Bronchial epithelial cell (primary cell): ENCODE results near the gene ENDOV. TPM values are rescaled to one million over a fixed set of nuclear protein-coding genes. Genes with fewer than 3 reads are reported as not detected.

Experiments
- DNase-seq: peaks from one replicate; pipeline ENCODE4 v3.0.0-alpha.2; 2010; ENCODE audit warnings: low read depth
- FAIRE-seq: peaks from 2 replicates; lab custom pipeline; 2011; peaks lifted over from hg19 to GRCh38; lab: Jason Lieb, UNC
- H3K27me3 ChIP-seq: 2 replicates; pipeline ENCODE4 v1.5.1; 2011; ENCODE audit warnings: low read length; ENCODE audit not compliant: control insufficient read depth, insufficient read depth
- H3K36me3 ChIP-seq: 2 replicates; pipeline ENCODE4 v1.5.1; 2011; ENCODE audit warnings: low read length; ENCODE audit not compliant: control insufficient read depth, insufficient read depth
- H3K4me3 ChIP-seq: 2 replicates; pipeline ENCODE4 v1.5.1; 2011; ENCODE audit warnings: mild to moderate bottlenecking, low read depth, low read length, control low read depth
- total RNA-seq: library from RNA; depleted of rRNA; stranded (reverse); fragments of >200 nt; gene quantifications from 2 replicates; pipeline ENCODE4 v1.2.1, GENCODE V29; 2014
- TF ChIP-seq, protein P1 (sequence below): IDR thresholded peaks from 2 replicates; pipeline ENCODE4 v1.5.1; 2011; ENCODE audit warnings: mild to moderate bottlenecking, moderate library complexity, low read length, control low read depth, inconsistent platforms; ENCODE audit not compliant: insufficient read depth, severe bottlenecking

ENDOV gene
- total RNA-seq, 1 donor from 2014 or later: 19.5 TPM

DNA sequence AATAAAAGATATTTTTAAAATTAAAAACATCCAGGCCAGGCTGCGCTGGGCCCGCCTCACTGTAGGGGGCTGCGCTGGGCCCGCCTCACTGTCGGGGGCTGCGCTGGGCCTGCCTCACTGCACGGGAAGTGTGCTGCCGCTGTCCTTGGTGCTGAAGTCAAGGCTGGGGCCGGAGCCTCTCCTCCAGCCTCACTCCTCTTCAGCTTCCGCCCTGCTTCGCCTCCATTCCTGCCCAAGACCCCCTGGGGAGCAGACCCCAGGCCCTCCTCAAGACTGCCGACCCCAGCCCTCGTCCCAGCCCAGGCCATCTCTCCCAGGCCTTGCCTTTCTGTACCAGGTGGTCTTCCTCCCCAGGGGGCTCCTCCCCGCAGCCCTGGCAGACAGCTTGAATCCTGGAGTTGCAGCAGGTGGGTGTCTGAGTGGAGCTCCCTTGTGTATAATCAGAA, 26.2 kb downstream of the ENDOV start:
- no peaks in the 10 kb centered on the region for H3K36me3 ChIP-seq
- TF ChIP-seq, protein P1, sequence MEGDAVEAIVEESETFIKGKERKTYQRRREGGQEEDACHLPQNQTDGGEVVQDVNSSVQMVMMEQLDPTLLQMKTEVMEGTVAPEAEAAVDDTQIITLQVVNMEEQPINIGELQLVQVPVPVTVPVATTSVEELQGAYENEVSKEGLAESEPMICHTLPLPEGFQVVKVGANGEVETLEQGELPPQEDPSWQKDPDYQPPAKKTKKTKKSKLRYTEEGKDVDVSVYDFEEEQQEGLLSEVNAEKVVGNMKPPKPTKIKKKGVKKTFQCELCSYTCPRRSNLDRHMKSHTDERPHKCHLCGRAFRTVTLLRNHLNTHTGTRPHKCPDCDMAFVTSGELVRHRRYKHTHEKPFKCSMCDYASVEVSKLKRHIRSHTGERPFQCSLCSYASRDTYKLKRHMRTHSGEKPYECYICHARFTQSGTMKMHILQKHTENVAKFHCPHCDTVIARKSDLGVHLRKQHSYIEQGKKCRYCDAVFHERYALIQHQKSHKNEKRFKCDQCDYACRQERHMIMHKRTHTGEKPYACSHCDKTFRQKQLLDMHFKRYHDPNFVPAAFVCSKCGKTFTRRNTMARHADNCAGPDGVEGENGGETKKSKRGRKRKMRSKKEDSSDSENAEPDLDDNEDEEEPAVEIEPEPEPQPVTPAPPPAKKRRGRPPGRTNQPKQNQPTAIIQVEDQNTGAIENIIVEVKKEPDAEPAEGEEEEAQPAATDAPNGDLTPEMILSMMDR: no peak
- FAIRE-seq (no peak), DNase-seq (no peak)
- H3K27me3 ChIP-seq: no peaks in the 10 kb centered on the region
- H3K4me3 ChIP-seq: no peak overlapping the region

DNA sequence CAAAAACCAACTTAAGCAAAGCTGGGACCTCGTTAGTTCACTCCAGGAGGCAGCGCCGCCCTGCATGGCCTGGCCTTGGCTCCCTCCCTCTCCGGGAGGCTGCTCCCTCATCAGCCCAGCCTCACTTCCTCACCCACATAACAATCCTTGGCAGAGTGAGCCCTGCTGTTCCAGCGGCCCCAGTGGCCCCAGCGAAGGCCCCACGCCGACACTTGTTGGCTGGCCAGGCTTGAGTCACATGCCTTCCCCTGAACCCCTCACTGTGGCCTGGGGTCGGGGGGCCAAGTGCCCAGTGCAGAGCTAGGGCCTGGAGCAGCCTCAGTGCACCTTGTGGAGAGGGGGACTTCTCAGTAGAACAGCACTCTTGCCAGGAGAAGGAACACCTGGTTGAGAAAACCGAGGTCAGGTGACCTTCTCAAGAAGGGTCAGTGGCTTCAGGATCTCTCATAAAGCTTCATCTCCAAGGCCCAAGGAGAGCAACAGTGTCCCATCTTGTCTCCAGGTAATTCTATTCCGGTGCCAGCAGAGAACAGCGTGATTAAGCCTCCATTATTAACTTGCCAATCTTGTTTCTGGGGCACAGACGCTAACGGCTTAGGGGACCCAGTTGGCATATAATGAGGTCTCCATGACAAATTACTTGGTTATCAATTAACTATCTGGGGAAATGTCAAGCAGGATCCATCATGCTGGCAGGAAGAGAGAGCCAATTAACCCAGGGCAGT, 26.8 kb downstream of the ENDOV start:
- H3K27me3 ChIP-seq: no peaks in the 10 kb centered on the region
- FAIRE-seq: no peak
- no peak overlapping the region for H3K4me3 ChIP-seq
- DNase-seq: no peak
- no peaks in the 10 kb centered on the region for H3K36me3 ChIP-seq
- TF ChIP-seq, protein P1: no peak

DNA sequence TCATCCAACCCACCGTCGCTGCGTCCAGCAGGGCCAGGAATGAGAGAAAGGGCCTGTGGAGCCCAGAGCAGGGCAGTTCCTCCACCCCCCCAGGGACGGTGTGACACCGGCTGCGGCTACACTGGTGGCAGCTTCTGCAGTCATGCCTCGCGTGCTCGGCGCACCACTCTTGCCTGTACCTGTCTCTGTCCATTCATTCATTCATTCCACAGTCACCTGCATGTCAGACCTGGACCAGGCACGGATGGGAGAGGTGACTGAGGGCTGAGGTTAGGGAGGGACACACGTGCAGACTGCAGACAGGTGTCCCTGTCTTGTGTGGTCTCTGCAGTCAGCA, 27.3 kb downstream of the ENDOV start:
- DNase-seq (no peak), FAIRE-seq (peak; percentile 40)
- TF ChIP-seq, protein P1: no peak
- Histone ChIP-seq H3K36me3 (no peaks in the 10 kb centered on the region), H3K4me3 (no peak overlapping the region), H3K27me3 (no peaks in the 10 kb centered on the region)

DNA sequence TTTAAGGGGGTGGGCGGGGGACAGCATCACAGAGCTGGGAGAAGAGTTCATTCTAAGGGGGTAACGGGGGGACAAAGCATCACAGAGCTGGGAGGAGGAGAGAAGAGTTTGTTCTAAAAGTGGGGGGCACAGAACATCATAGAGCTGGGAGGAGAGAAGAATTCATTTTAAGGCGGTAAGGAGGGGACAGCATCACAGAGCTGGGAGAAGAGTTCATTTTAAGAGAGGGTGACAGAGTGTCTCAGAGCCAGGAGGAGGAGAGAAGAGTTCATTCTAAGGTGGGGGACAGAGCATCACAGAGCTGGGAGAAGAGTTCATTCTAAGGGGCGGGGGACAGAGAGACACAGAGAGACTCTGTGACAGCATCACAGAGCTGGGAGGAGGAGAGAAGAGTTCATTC, 27.8 kb downstream of the ENDOV start:
- Histone ChIP-seq H3K4me3 (no peak overlapping the region), H3K27me3 (no peaks in the 10 kb centered on the region), H3K36me3 (no peaks in the 10 kb centered on the region)
- FAIRE-seq: no peak
- TF ChIP-seq, protein P1: no peak
- no peak for DNase-seq

DNA sequence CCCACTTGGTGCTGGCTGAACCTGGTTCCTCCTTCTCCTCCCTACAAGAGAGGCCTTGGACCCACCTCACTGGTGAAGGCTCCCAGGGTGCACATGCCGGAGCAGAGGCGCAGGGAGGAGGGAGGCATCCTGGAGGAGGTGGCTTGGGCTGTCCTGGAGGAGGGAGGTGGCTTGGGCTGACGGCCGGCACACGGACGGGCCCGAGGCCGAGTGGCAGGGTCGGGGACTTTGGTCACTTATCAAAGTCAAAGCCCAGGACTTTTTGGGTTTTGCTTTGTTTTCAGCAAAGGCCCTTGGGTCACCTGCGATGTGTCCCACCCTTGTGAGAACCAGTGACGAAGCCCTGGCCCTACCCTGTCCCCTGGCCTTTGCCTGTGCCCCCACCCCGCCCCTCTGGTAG, 28.5 kb downstream of the ENDOV start:
- TF ChIP-seq, protein P1: no peak
- no peaks in the 10 kb centered on the region for H3K36me3 ChIP-seq
- FAIRE-seq: no peak

More for the DNA sequence above, 28.5 kb downstream of the ENDOV start:
- DNase-seq: no peak
- Histone ChIP-seq H3K4me3 (no peak overlapping the region), H3K27me3 (no peaks in the 10 kb centered on the region)
